ENCODE measurements around the gene HMCN2. TPM values are rescaled to one million over a fixed set of nuclear protein-coding genes. Genes with fewer than 3 reads are reported as not detected.

The HMCN2 gene
- total RNA-seq, 6 experiments from 2014 or later = under 0.01 to 0.05 (median 0.02) TPM; not detected in 3

DNA sequence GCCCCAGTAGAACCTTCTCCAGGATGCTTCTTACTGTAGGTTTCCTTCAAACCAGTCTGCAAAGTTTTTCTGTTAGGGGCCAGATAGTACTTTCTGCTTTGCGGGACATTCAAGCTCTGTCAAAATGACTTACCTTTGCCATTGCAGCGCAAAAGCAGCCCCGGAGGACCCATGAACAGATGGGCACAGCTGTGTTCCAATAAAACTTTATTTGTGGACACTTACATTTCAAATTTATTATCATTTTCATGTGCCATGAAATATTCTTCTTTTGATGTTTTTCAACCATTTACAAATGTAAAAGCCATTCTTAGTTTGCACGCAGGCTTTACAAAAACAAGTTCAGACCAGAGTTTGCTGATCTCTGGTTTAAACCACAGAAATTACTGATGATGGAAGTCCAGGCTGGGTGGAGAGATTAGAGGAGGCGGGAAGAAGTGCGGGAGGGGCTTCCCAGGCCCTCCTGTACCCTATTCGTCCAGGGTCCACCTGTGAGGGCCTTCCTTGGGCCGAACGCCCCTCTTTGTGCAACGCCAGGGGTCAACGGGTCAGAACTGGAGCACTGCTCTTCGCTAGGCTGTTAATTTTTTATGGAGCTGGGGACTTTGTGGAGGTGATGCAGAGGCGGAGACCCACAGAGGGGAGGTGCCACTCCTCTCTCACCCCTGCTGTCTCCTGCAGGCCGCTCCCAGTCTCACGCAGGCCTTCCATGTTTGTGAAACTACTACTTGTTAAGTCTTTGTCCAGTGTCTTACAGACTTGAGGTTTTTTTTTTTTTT is 171.6 kb downstream of the HMCN2 start:
- no peak overlapping the region for H3K4me3 Mint-ChIP-seq
- 0 out of 2 replicates have a peak, but pooled peaks cover 6% of the 10 kb centered on the region for H3K4me1 Mint-ChIP-seq (ENCODE audit: low read depth)
- peaks cover 15% of the 10 kb centered on the region for H3K9me3 Mint-ChIP-seq
- no peak for DNase-seq
- peaks cover 12% of the 10 kb centered on the region for H3K36me3 Mint-ChIP-seq (ENCODE audit: low read depth)
- H3K27ac Mint-ChIP-seq = no peak overlapping the region
- peaks cover 24% of the 10 kb centered on the region for H3K27me3 Mint-ChIP-seq (ENCODE audit: insufficient read depth)
- TF ChIP-seq, protein P1, sequence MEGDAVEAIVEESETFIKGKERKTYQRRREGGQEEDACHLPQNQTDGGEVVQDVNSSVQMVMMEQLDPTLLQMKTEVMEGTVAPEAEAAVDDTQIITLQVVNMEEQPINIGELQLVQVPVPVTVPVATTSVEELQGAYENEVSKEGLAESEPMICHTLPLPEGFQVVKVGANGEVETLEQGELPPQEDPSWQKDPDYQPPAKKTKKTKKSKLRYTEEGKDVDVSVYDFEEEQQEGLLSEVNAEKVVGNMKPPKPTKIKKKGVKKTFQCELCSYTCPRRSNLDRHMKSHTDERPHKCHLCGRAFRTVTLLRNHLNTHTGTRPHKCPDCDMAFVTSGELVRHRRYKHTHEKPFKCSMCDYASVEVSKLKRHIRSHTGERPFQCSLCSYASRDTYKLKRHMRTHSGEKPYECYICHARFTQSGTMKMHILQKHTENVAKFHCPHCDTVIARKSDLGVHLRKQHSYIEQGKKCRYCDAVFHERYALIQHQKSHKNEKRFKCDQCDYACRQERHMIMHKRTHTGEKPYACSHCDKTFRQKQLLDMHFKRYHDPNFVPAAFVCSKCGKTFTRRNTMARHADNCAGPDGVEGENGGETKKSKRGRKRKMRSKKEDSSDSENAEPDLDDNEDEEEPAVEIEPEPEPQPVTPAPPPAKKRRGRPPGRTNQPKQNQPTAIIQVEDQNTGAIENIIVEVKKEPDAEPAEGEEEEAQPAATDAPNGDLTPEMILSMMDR (IDR thresholded peaks at IDR 0.05) = no peak

DNA sequence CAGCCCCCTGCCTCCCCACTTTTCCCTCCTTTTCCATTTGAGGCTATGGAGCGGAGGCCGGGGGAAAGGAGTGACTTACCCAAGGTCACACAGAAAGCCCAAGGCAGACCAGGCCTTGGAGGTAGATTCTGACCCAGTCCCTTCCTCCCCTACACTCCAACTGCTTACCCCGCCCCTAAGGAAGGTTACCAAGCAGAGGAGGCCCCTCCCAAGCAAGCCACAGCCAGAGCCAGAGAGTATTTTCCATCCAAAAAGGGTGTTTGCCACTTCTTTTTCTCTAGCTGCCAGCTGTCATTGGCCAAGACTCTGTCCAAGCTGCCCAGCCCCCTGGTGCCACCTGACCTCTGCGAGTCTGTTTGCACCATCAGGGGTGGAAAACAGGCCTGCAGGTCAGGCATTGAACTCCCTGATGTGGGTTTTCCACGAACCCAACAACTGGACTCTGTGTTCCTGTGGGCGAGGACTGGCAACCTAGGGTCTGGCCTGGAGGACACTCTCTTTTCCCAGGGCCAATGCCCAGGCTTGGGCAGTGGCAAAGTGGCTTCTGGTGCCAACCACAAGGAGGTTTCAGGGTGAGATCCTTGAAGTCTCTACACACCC is 172.9 kb downstream of the HMCN2 start:
- H3K36me3 Mint-ChIP-seq (ENCODE audit: low read depth) = peaks cover 13% of the 10 kb centered on the region
- no peak overlapping the region for H3K27ac Mint-ChIP-seq
- H3K4me1 Mint-ChIP-seq (ENCODE audit: low read depth) = no peaks in the 10 kb centered on the region
- no peak overlapping the region for H3K4me3 Mint-ChIP-seq
- H3K9me3 Mint-ChIP-seq = peaks cover 16% of the 10 kb centered on the region
- TF ChIP-seq, protein P1 (IDR thresholded peaks at IDR 0.05) = no peak
- H3K27me3 Mint-ChIP-seq (ENCODE audit: insufficient read depth) = peaks cover 24% of the 10 kb centered on the region
- no peak for DNase-seq

DNA sequence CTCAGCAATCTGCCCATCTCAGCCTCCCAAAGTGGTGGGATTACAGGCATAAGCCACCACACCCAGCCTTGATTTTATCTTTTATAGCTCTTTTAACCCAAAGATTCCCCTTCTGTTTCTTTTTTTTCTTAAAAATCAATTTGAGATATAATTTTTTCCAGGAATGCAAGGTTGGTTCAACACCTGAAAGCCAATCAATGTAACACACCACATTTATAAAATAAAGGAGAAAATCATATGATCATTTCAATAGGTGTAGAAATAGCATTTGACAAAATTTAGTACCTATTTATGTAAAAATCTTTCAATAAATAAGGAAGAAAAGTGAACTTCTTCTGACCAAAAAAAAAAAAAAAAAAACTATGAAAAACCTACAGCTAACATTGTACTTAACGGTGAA is 175.5 kb downstream of the HMCN2 start:
- H3K4me3 Mint-ChIP-seq = no peak overlapping the region
- peaks cover 13% of the 10 kb centered on the region for H3K36me3 Mint-ChIP-seq (ENCODE audit: low read depth)
- H3K9me3 Mint-ChIP-seq = peaks cover 16% of the 10 kb centered on the region
- H3K27me3 Mint-ChIP-seq (ENCODE audit: insufficient read depth) = peaks cover 21% of the 10 kb centered on the region
- no peak for DNase-seq
- H3K27ac Mint-ChIP-seq = no peak overlapping the region
- peaks cover 6% of the 10 kb centered on the region for H3K4me1 Mint-ChIP-seq (ENCODE audit: low read depth)
- TF ChIP-seq, protein P1 (IDR thresholded peaks at IDR 0.05) = no peak

DNA sequence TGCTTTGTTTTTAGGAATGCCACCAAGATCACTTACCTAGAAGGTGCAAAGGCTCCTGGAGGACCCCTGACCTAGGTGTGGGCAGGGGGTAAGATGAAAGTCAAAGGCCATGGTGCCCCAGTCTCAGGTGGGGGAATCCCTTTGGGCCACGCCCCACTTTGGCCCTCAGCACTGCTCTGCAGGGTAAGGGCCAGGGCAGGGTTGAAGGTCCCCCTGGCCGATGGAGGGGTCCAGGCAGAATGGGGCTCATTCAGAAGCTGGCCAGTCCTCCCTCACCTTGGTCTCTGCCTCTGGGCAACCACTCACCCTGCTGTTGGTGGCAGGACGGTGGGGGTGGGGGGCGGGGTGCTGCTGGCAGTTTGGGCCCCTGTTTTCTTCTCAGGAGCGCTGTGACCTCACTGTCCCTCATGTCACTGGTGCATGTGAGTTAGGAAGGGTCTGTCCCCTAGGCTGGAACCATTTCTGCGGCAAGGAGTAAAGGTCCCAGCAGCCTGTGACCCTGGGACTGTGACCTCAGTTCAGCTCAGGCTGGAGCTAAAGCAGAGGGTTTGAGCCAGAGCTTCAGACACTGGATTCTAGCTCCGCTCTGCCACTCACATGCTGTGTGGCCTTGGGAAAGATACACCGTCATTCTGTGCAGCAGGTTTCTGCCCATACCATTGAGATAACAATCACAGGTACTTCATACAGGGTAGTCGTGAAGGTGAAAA is 177.3 kb downstream of the HMCN2 start:
- H3K9me3 Mint-ChIP-seq = peaks cover 16% of the 10 kb centered on the region
- H3K4me1 Mint-ChIP-seq (ENCODE audit: low read depth) = peaks cover 24% of the 10 kb centered on the region
- H3K27ac Mint-ChIP-seq = no peak overlapping the region
- peaks cover 2% of the 10 kb centered on the region; the same call in 1 of the 2 replicates for H3K27me3 Mint-ChIP-seq (ENCODE audit: insufficient read depth)
- DNase-seq = no peak
- H3K4me3 Mint-ChIP-seq = no peak overlapping the region
- TF ChIP-seq, protein P1 (IDR thresholded peaks at IDR 0.05) = no peak
- peaks cover 13% of the 10 kb centered on the region for H3K36me3 Mint-ChIP-seq (ENCODE audit: low read depth)

- DNase-seq = no peak
- no peak overlapping the region for H3K27ac Mint-ChIP-seq
- peaks cover 16% of the 10 kb centered on the region for H3K9me3 Mint-ChIP-seq
- peaks cover 13% of the 10 kb centered on the region for H3K36me3 Mint-ChIP-seq (ENCODE audit: low read depth)
- TF ChIP-seq, protein P1 (IDR thresholded peaks at IDR 0.05) = no peak
- peaks cover 2% of the 10 kb centered on the region; the same call in 1 of the 2 replicates for H3K27me3 Mint-ChIP-seq (ENCODE audit: insufficient read depth)
- H3K4me3 Mint-ChIP-seq = no peak overlapping the region
- H3K4me1 Mint-ChIP-seq (ENCODE audit: low read depth) = peaks cover 29% of the 10 kb centered on the region
Measured at GRCh38 chr9:130443456-130443801, 177.9 kb downstream of the HMCN2 start.
